Osteoblast (primary cell): ENCODE results near the gene EGFL6. TPM values are rescaled to one million over a fixed set of nuclear protein-coding genes. Genes with fewer than 3 reads are reported as not detected.
A peak's percentile ranks its signal among the peaks of the same experiment; 100 is the strongest.
"Not testable (repeated sequence)": the region's sequence is repeated elsewhere in the genome, so short reads cannot be mapped to it uniquely, and the experiment has no call there.

Experiments
- DNase-seq: peaks from one replicate; pipeline ENCODE4 v3.0.0; 2011; ENCODE audit warnings: low spot score, mixed read lengths; ENCODE audit not compliant: insufficient read length; ENCODE audit errors: missing footprints
- H2AFZ ChIP-seq: 2 replicates; pipeline ENCODE4 v1.6.0; 2011; ENCODE audit warnings: mild to moderate bottlenecking, low read length
- H3K27ac ChIP-seq: 2 replicates; pipeline ENCODE4 v1.5.1; 2011; ENCODE audit warnings: mild to moderate bottlenecking, low read depth, low read length, moderate library complexity
- H3K27me3 ChIP-seq: 2 replicates; pipeline ENCODE4 v1.6.0; 2012; ENCODE audit warnings: mild to moderate bottlenecking, control low read depth, inconsistent platforms, low read length, moderate library complexity; ENCODE audit not compliant: insufficient read depth
- H3K36me3 ChIP-seq: 2 replicates; pipeline ENCODE4 v1.5.1; 2011; ENCODE audit warnings: mild to moderate bottlenecking, low read length, control low read depth, moderate library complexity; ENCODE audit not compliant: insufficient read depth
- H3K4me1 ChIP-seq: 2 replicates; pipeline ENCODE4 v1.5.1; 2011; ENCODE audit warnings: mild to moderate bottlenecking, low read length, control low read depth, moderate library complexity; ENCODE audit not compliant: insufficient read depth
- H3K4me2 ChIP-seq: 2 replicates; pipeline ENCODE4 v1.6.0; 2011; ENCODE audit warnings: mild to moderate bottlenecking, low read length; ENCODE audit not compliant: insufficient read depth
- H3K4me3 ChIP-seq: fragments of 200-600 bp; sonication (generic); 3 replicates; pipeline ENCODE4 v1.5.1; 2012; ENCODE audit warnings: mild to moderate bottlenecking, low read length, inconsistent platforms; ENCODE audit not compliant: insufficient read depth
- H3K79me2 ChIP-seq: 2 replicates; pipeline ENCODE4 v1.6.0; 2012; ENCODE audit warnings: mild to moderate bottlenecking, low read length, control low read depth, inconsistent platforms; ENCODE audit not compliant: insufficient read depth
- H3K9me3 ChIP-seq: 2 replicates; pipeline ENCODE4 v1.5.1; 2011; ENCODE audit warnings: low read depth, low read length, control low read depth
- H4K20me1 ChIP-seq: 2 replicates; pipeline ENCODE4 v1.6.0; 2012; ENCODE audit warnings: mild to moderate bottlenecking, low read length, control low read depth; ENCODE audit not compliant: insufficient read depth
- CTCF ChIP-seq: IDR thresholded peaks from 2 replicates; pipeline ENCODE4 v1.5.1; 2011; ENCODE audit warnings: mild to moderate bottlenecking, low read depth, low read length, moderate library complexity; ENCODE audit errors: extremely low read depth
- total RNA-seq: library from RNA; depleted of rRNA; stranded (reverse); fragments of >200 nt; gene quantifications from 2 replicates; pipeline ENCODE4 v1.2.3, GENCODE V29; 2012

The EGFL6 gene
- total RNA-seq, 1 donor, result under 0.01 TPM

DNA sequence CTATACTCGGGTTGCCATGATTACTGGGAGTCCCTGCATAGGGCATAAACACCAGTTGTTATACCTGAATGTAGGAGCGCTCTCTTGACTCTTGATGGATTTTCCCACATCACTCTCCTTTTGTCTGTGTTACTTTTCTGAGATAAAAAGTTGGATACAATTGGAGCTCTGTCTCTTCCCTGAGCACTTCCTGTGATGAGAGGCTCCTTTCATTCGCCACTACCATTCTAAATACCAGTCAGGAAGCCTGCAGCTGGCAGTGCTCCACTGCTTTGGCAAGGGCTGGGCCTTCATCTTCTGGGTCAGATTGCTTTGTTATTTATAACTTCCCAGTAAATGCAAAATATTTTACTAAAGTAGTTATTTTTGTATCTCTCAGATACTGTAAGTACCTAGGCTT is 97.4 kb downstream of the EGFL6 start:
- H3K27ac ChIP-seq, result no peak overlapping the region
- peaks cover 34% of the 10 kb centered on the region for H3K4me1 ChIP-seq
- no peak overlapping the region for H3K4me3 ChIP-seq
- H3K36me3 ChIP-seq, result no peaks in the 10 kb centered on the region
- no peaks in the 10 kb centered on the region for H3K79me2 ChIP-seq
- no peaks in the 10 kb centered on the region for H3K27me3 ChIP-seq
- H3K9me3 ChIP-seq, result no peaks in the 10 kb centered on the region
- no peaks in the 10 kb centered on the region for H4K20me1 ChIP-seq
- H3K4me2 ChIP-seq, result no peak overlapping the region
- no peak for TF ChIP-seq CTCF
- no peak overlapping the region for H2AFZ ChIP-seq
- DNase-seq, result peak; percentile 1

DNA sequence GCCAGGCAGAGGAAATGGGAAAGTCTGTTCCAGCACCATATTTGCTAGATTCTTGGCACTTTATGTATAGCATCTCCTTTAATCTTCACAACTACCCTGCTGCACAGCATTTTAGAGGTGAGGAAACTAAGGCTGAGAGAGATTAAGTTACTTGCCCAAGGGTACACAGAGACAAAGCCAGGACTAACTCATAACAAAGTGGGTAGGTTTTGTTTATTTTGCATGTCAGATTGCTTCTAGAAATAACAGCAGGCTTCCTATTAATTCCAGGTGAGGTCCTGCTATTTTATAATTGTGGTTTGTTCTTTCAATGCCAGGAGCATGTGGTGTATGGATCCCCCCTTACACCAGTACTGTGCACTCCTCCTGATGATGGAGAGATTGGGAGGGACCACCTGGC is 98.5 kb downstream of the EGFL6 start:
- Histone ChIP-seq H2AFZ (no peak overlapping the region), H4K20me1 (no peaks in the 10 kb centered on the region), H3K79me2 (no peaks in the 10 kb centered on the region), H3K9me3 (no peaks in the 10 kb centered on the region), H3K36me3 (no peaks in the 10 kb centered on the region), H3K27ac (no peak overlapping the region), H3K4me2 (no peak overlapping the region), H3K4me3 (no peak overlapping the region), H3K4me1 (peaks cover 25% of the 10 kb centered on the region), H3K27me3 (no peaks in the 10 kb centered on the region)
- no peak for DNase-seq
- no peak for TF ChIP-seq CTCF

DNA sequence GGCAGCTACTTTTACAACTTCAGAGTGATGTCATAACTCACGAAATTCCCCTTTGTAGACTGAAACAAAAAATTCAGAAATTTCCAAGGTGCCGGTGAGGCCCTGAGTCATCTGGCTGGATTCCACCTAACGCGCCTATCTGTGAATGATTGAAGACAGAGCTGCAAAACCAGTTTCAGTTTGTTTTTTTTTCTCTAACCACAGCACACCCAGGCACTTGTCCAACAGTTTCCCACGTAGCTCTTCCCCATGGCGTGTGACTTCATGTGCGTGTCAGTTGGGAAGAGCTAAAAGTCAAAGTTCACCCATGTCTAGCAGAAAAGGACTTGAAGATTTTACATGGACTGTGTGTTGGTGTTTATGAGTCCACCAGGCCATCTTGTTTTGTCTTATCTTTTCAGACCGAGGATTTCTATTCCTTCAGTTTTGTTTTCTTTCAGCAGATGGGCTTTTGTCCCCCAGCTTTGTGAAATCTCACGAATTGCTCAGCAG is 99.9 kb downstream of the EGFL6 start:
- Histone ChIP-seq H3K27ac (peak overlapping the region; percentile 71), H2AFZ (no peak overlapping the region)

GRCh38 chrX:13669755-13670154 is 100.4 kb downstream of the EGFL6 start:
- H3K4me3 ChIP-seq, H2AFZ ChIP-seq, H4K20me1 ChIP-seq, DNase-seq, H3K79me2 ChIP-seq, H3K36me3 ChIP-seq, H3K9me3 ChIP-seq, H3K27me3 ChIP-seq: not testable (repeated sequence)
- Histone ChIP-seq H3K27ac (peak overlapping the region; percentile 71), H3K4me1 (peaks cover 12% of the 10 kb centered on the region), H3K4me2 (peak overlapping the region; percentile 33)

More for the DNA sequence above, 99.9 kb downstream of the EGFL6 start:
- DNase-seq, result peak; percentile 73
- Histone ChIP-seq H3K27me3 (no peaks in the 10 kb centered on the region), H3K4me3 (no peak overlapping the region), H4K20me1 (no peaks in the 10 kb centered on the region), H3K9me3 (no peaks in the 10 kb centered on the region), H3K4me2 (peak overlapping the region; percentile 33), H3K4me1 (peaks cover 16% of the 10 kb centered on the region), H3K36me3 (no peaks in the 10 kb centered on the region), H3K79me2 (no peaks in the 10 kb centered on the region)
- TF ChIP-seq CTCF, result no peak
